ENCODE data around the gene DUSP9.
A peak's percentile ranks its signal among the peaks of the same experiment; 100 is the strongest.

DUSP9 gene

DNA sequence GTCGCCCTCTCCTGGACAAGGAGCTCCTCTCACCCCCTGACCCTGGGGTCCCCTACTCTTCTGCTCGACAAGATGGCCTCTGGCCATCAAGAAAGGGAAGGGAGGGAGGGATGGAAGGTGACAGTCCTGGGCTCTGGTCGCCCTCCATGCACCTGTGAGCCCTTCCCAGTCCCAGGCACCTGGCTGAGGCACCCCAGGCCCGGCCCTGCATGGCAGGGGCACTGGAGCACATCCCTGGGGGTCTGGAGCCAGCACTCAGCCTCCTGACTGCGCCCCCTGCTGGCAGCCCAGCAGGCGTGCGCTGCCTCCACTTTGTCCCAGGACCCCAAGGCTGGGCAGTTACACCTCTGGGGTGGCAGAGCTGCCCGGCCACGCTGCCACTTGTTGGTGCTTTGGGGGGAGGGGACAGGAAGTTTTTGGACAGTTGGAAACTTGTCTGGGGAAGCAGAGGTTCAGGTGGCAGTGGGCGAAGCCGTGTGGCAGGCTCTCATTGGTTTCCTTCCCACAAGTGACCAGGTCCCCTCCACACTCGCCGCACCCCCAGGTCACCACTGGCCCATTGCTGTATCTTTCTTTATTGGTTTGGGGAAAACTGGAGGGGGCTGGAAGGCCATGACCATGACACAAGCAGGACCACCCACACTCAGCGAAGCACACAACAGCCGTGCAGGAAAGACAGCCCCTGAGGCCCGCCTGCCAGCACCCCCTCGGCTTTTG is 22.3 kb downstream of the DUSP9 start (continued):
- TF ChIP-seq ZNF324 (tag by site-specific recombination; IDR thresholded peaks at IDR 0.05) (no peak), PRDM1 (tag by site-specific recombination; IDR thresholded peaks at IDR 0.05) (no peak), ZNF654 (tag by site-specific recombination; IDR thresholded peaks at IDR 0.05; ENCODE audit: low read depth) (peak; percentile 25), ZNF239 (tag by site-specific recombination; IDR thresholded peaks at IDR 0.05) (no peak), CTCF (tag by site-specific recombination; IDR thresholded peaks at IDR 0.05) (peak; percentile 82)

DNA sequence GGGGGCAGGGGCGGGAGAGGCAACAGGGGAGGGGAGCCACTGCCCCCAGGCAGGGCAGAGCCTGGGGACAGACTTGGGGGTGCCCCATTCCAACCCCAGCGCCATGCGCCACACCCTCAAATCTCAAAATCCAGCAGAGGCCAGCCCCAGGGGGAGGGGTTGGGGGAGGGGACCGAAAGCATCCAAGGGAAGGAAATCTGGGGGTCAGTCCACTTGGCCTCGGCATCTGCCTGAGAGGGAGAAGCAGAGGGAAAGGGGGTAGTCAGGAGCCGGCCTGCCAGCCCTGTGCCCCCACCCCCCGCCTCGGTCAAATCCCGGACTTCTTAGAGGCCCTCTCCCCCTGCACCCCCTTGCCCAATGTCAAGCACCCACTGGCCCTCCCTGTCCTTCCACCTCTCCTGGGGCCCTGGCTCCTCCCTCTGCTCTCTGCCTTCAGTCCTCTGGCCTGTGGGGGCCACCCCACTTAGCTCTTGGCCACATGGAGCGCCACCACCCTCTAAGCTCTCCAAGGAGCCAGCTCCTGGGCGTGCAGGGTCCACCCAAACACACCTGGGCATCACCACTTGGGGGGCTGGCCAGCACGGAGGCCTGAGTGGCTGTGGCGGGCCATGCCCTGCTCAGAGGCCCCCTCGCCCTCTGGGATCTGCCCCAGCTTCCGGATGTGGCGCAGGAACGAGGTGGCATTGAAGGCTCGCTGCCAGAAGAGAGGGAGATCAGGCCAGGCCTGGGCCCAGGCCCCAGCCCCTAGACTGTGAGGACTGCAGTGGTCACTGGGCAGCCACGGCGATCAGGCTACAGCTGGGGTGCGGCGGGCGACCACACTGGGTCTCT is 23.1 kb downstream of the DUSP9 start:
- no peaks in the 10 kb centered on the region for H3K9me3 ChIP-seq (ENCODE audit: control insufficient read depth, insufficient read depth, low read depth, low read length)
- POLR2A ChIA-PET: no interaction called here

GRCh38 chrX:153670748-153671588 is 24.0 kb downstream of the DUSP9 start:
- TF ChIP-seq ZNF266 (tag by site-specific recombination; IDR thresholded peaks at IDR 0.05; ENCODE audit: low read depth): no peak
- no peak for TF ChIP-seq ZBTB1 (tag by site-specific recombination; IDR thresholded peaks at IDR 0.05)
- no peak for TF ChIP-seq EGR2 (tag by site-specific recombination; IDR thresholded peaks at IDR 0.05; ENCODE audit: low read depth)
- no peak for TF ChIP-seq ZNF658 (tag by site-specific recombination; IDR thresholded peaks at IDR 0.05)
- TF ChIP-seq ZNF830 (tag by site-specific recombination; IDR thresholded peaks at IDR 0.05; ENCODE audit: low read depth): no peak
- TF ChIP-seq, protein P1, sequence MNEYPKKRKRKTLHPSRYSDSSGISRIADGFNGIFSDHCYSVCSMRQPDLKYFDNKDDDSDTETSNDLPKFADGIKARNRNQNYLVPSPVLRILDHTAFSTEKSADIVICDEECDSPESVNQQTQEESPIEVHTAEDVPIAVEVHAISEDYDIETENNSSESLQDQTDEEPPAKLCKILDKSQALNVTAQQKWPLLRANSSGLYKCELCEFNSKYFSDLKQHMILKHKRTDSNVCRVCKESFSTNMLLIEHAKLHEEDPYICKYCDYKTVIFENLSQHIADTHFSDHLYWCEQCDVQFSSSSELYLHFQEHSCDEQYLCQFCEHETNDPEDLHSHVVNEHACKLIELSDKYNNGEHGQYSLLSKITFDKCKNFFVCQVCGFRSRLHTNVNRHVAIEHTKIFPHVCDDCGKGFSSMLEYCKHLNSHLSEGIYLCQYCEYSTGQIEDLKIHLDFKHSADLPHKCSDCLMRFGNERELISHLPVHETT (tag by site-specific recombination; IDR thresholded peaks at IDR 0.05): no peak
- no peak for TF ChIP-seq ZBTB8A (tag by site-specific recombination; IDR thresholded peaks at IDR 0.05)
- TF ChIP-seq REPIN1 (tag by site-specific recombination; IDR thresholded peaks at IDR 0.05; ENCODE audit: low read depth): no peak
- no peak for TF ChIP-seq PRDM1 (tag by site-specific recombination; IDR thresholded peaks at IDR 0.05)
- TF ChIP-seq, protein P2, sequence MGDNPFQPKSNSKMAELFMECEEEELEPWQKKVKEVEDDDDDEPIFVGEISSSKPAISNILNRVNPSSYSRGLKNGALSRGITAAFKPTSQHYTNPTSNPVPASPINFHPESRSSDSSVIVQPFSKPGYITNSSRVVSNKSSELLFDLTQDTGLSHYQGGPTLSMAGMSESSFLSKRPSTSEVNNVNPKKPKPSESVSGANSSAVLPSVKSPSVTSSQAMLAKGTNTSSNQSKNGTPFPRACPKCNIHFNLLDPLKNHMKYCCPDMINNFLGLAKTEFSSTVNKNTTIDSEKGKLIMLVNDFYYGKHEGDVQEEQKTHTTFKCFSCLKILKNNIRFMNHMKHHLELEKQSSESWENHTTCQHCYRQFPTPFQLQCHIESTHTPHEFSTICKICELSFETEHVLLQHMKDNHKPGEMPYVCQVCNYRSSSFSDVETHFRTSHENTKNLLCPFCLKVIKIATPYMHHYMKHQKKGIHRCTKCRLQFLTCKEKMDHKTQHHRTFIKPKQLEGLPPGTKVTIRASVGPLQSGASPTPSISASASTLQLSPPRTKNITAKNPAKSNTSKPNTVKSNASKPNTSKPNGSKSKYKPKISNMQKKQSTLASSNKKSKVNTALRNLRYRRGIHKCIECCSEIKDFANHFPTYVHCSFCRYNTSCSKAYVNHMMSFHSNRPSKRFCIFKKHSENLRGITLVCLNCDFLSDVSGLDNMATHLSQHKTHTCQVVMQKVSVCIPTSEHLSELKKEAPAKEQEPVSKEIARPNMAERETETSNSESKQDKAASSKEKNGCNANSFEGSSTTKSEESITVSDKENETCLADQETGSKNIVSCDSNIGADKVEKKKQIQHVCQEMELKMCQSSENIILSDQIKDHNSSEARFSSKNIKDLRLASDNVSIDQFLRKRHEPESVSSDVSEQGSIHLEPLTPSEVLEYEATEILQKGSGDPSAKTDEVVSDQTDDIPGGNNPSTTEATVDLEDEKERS (tag by site-specific recombination; IDR thresholded peaks at IDR 0.05): no peak
- H3K9me3 ChIP-seq (ENCODE audit: control insufficient read depth, insufficient read depth, low read depth, low read length): no peaks in the 10 kb centered on the region

More for the DNA sequence above, 23.1 kb downstream of the DUSP9 start:
- TF ChIP-seq GLIS1 (tag by site-specific recombination; IDR thresholded peaks at IDR 0.05) (peak; percentile 74), GLIS2 (tag by site-specific recombination; IDR thresholded peaks at IDR 0.05) (peak; percentile 18; the same call in 1 of the 2 replicates), GFI1B (tag by site-specific recombination; IDR thresholded peaks at IDR 0.05) (no peak), PBX3 (CRISPR knock-in tag; IDR thresholded peaks at IDR 0.05) (no peak)
- Histone ChIP-seq H3K27ac (ENCODE audit: extremely low read depth, low read depth, low read length) (no peak overlapping the region), H3K36me3 (ENCODE audit: control insufficient read depth in 2 of 2, insufficient read depth in 1 of 2, low read length in 2 of 2) (no peaks in the 10 kb centered on the region), H3K4me3 (ENCODE audit: low read depth, low read length) (no peak overlapping the region), H3K4me1 (ENCODE audit: control insufficient read depth, insufficient read depth, low read length) (no peaks in the 10 kb centered on the region)
- CTCF ChIA-PET: interaction anchor here (0.6 to 5.2 kb wide), 23 partner anchors 9 to 706 kb away, joined by 3 to 63 read pairs (median 6); partner anchors contain the start of gene SLC6A8

More at GRCh38 chrX:153670748-153671588, 24.0 kb downstream of the DUSP9 start:
- POLR2A ChIA-PET: no interaction called here
- CTCF ChIA-PET: interaction anchor here (0.6 to 5.2 kb wide), 8 partner anchors 8 to 272 kb away, joined by 4 to 52 read pairs (median 6); no protein-coding TSS in a partner anchor
- H3K36me3 ChIP-seq (ENCODE audit: control insufficient read depth in 2 of 2, insufficient read depth in 1 of 2, low read length in 2 of 2): no peaks in the 10 kb centered on the region
- no peak overlapping the region for H3K27ac ChIP-seq (ENCODE audit: extremely low read depth, low read depth, low read length)
- no peaks in the 10 kb centered on the region for H3K4me1 ChIP-seq (ENCODE audit: control insufficient read depth, insufficient read depth, low read length)
- no peak overlapping the region for H3K4me3 ChIP-seq (ENCODE audit: low read depth, low read length)

Data from HEK293 (cell line).